Measurements from ENCODE around the gene BEX2. TPM values are rescaled to one million over a fixed set of nuclear protein-coding genes. Genes with fewer than 3 reads are reported as not detected.
A peak's percentile ranks its signal among the peaks of the same experiment; 100 is the strongest.
"Not testable (repeated sequence)": the region's sequence is repeated elsewhere in the genome, so short reads cannot be mapped to it uniquely, and the experiment has no call there.

Gene BEX2
- total RNA-seq, 4 donors from 2014 or later: 0.42 to 1.5 (median 0.90) TPM

- Histone ChIP-seq H3K4me1 (no peaks in the 10 kb centered on the region), H3K4me3 (peak overlapping the region; percentile 37 to 51 (median 44)), H3K27ac (no peak overlapping the region), H3K36me3 (no peaks in the 10 kb centered on the region), H3K27me3 (peaks cover 0 to 24% (median 0%) of the 10 kb centered on the region in 3 donors), H3K9me3 (no peaks in the 10 kb centered on the region)
- intact Hi-C loops (cut with DNase I; ENCODE audit: low total_unique reads): no loop called here
- in situ Hi-C loops (cut with MboI; ENCODE audit: low sequenced_read_pairs in 4 of 4): no loop called here
- TF ChIP-seq, protein P1, sequence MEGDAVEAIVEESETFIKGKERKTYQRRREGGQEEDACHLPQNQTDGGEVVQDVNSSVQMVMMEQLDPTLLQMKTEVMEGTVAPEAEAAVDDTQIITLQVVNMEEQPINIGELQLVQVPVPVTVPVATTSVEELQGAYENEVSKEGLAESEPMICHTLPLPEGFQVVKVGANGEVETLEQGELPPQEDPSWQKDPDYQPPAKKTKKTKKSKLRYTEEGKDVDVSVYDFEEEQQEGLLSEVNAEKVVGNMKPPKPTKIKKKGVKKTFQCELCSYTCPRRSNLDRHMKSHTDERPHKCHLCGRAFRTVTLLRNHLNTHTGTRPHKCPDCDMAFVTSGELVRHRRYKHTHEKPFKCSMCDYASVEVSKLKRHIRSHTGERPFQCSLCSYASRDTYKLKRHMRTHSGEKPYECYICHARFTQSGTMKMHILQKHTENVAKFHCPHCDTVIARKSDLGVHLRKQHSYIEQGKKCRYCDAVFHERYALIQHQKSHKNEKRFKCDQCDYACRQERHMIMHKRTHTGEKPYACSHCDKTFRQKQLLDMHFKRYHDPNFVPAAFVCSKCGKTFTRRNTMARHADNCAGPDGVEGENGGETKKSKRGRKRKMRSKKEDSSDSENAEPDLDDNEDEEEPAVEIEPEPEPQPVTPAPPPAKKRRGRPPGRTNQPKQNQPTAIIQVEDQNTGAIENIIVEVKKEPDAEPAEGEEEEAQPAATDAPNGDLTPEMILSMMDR (IDR thresholded peaks at IDR 0.05 in 4 of 5, conservative IDR thresholded peaks at IDR 0.05 in 1 of 5): no peak
- no peak for TF ChIP-seq POLR2A (IDR thresholded peaks at IDR 0.05)
- ATAC-seq (no peak), DNase-seq (no peak)
These were observed 783 bp downstream of the BEX2 start for GRCh38 chrX:103309860-103310554.

GRCh38 chrX:103305666-103306065, 5.1 kb downstream of the BEX2 start:
- H3K27ac ChIP-seq; H3K4me1 ChIP-seq; DNase-seq; H3K9me3 ChIP-seq; intact Hi-C loops (cut with DNase I; ENCODE audit: low total_unique reads); H3K4me3 ChIP-seq; H3K36me3 ChIP-seq; in situ Hi-C loops (cut with MboI; ENCODE audit: low sequenced_read_pairs in 4 of 4); ATAC-seq: not testable (repeated sequence)
- H3K27me3 ChIP-seq: peaks cover 0 to 21% (median 0%) of the 10 kb centered on the region in 3 donors

- H3K36me3 ChIP-seq: no peaks in the 10 kb centered on the region
- DNase-seq (no peak), ATAC-seq (no peak)
- peaks cover 0 to 12% (median 0%) of the 10 kb centered on the region in 3 donors for H3K27me3 ChIP-seq
- no peaks in the 10 kb centered on the region for H3K4me1 ChIP-seq
- H3K9me3 ChIP-seq: no peaks in the 10 kb centered on the region
- in situ Hi-C loops (cut with MboI; ENCODE audit: low sequenced_read_pairs in 4 of 4): no loop called here
- TF ChIP-seq POLR2A (IDR thresholded peaks at IDR 0.05): no peak
- TF ChIP-seq, protein P1 (IDR thresholded peaks at IDR 0.05 in 4 of 5, conservative IDR thresholded peaks at IDR 0.05 in 1 of 5): no peak
- no peak overlapping the region for H3K27ac ChIP-seq
- H3K4me3 ChIP-seq: no peak overlapping the region
- intact Hi-C loops (cut with DNase I; ENCODE audit: low total_unique reads): no loop called here
These were observed 6.1 kb downstream of the BEX2 start for GRCh38 chrX:103304705-103305104.

DNA sequence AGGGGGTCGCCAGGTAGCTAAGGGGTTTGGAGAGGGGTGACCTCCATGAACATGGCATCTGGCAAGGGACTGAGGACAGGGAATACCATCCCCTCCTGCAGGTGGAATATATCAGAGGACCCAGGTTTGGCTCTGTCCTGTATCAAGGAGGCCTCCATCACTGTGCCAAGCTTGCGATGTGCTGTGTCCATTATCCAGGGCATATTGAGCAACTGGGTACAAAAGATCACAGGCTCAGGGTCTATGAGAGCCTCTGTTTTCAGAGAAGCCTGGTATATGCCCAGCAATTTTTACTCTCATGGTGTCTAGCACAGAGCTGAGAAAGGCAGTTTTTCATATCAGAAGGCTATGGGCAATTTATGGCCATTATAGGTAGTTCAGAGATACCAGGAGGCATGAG, 17.7 kb downstream of the BEX2 start:
- intact Hi-C loops (cut with DNase I; ENCODE audit: low total_unique reads) (no loop called here), in situ Hi-C loops (cut with MboI; ENCODE audit: low sequenced_read_pairs in 4 of 4) (no loop called here)
- Histone ChIP-seq H3K27ac (no peak overlapping the region), H3K27me3 (no peaks in the 10 kb centered on the region), H3K36me3 (no peaks in the 10 kb centered on the region), H3K9me3 (no peaks in the 10 kb centered on the region), H3K4me1 (no peaks in the 10 kb centered on the region), H3K4me3 (no peak overlapping the region)
- TF ChIP-seq, protein P1 (IDR thresholded peaks at IDR 0.05 in 4 of 5, conservative IDR thresholded peaks at IDR 0.05 in 1 of 5): no peak
- TF ChIP-seq POLR2A (IDR thresholded peaks at IDR 0.05): no peak
- no peak for DNase-seq
- ATAC-seq: no peak

GRCh38 chrX:103279624-103280023, 31.2 kb downstream of the BEX2 start:
- in situ Hi-C loops (cut with MboI; ENCODE audit: low sequenced_read_pairs in 4 of 4) (no loop called here), intact Hi-C loops (cut with DNase I; ENCODE audit: low total_unique reads) (no loop called here)
- TF ChIP-seq, protein P1 (IDR thresholded peaks at IDR 0.05 in 4 of 5, conservative IDR thresholded peaks at IDR 0.05 in 1 of 5): no peak
- no peak for TF ChIP-seq POLR2A (IDR thresholded peaks at IDR 0.05)
- H3K9me3 ChIP-seq: no peaks in the 10 kb centered on the region
- H3K36me3 ChIP-seq: no peaks in the 10 kb centered on the region
- peaks cover 0 to 42% (median 22%) of the 10 kb centered on the region in 3 donors for H3K27me3 ChIP-seq
- no peaks in the 10 kb centered on the region for H3K4me1 ChIP-seq
- ATAC-seq (no peak), DNase-seq (no peak)
- H3K27ac ChIP-seq: no peak overlapping the region
- H3K4me3 ChIP-seq: no peak overlapping the region
